DND-41 (cell line): Measurements from ENCODE around the gene COL23A1.

Source experiments
- ATAC-seq: fragments of 200-7000 bp; cut with Tn5 transposase; 3 replicates; pipeline ENCODE4 v1.9.1; 2021; ENCODE audit warnings: low read depth; ENCODE audit not compliant: insufficient read depth
- DNase-seq: peaks from one replicate; pipeline ENCODE4 v3.0.0-alpha.2; 2020
- H2AFZ ChIP-seq: 2 replicates; pipeline ENCODE4 v1.6.0; 2012; ENCODE audit warnings: low read depth, low read length
- H3K27ac ChIP-seq: 2 replicates; pipeline ENCODE4 v1.5.1; 2012; ENCODE audit warnings: low read length, inconsistent platforms
- H3K27me3 ChIP-seq: fragments of 200-600 bp; sonication (generic); 2 replicates; pipeline ENCODE4 v1.6.0; 2012; ENCODE audit warnings: low read length, mild to moderate bottlenecking, inconsistent platforms; ENCODE audit not compliant: insufficient read depth, poor library complexity
- H3K36me3 ChIP-seq: 2 replicates; pipeline ENCODE4 v1.5.1; 2012; ENCODE audit warnings: low read length, inconsistent platforms; ENCODE audit not compliant: insufficient read depth
- H3K4me1 ChIP-seq: 2 replicates; pipeline ENCODE4 v1.5.1; 2012; ENCODE audit warnings: mild to moderate bottlenecking, low read length; ENCODE audit not compliant: insufficient read depth
- H3K4me2 ChIP-seq: 2 replicates; pipeline ENCODE4 v1.6.0; 2012; ENCODE audit warnings: mild to moderate bottlenecking, moderate library complexity, low read length, inconsistent platforms; ENCODE audit not compliant: insufficient read depth
- H3K4me3 ChIP-seq, 2 experiments: fragments of 200-600 bp in 1 of 2; shearing (Covaris generic) in 1 of 2; 2 replicates each; pipeline ENCODE4 v1.5.1; 2012 to 2016; ENCODE audit warnings: inconsistent platforms in 2 of 2, low read length in 2 of 2, mild to moderate bottlenecking in 2 of 2, low read depth in 1 of 2, moderate library complexity in 1 of 2
- H3K79me2 ChIP-seq: 2 replicates; pipeline ENCODE4 v1.6.0; 2012; ENCODE audit warnings: low read length, inconsistent platforms; ENCODE audit not compliant: insufficient read depth
- H3K9ac ChIP-seq: 2 replicates; pipeline ENCODE4 v1.6.0; 2012; ENCODE audit warnings: low read depth, mild to moderate bottlenecking, inconsistent platforms, low read length, moderate library complexity
- H3K9me3 ChIP-seq: 2 replicates; pipeline ENCODE4 v1.5.1; 2012; ENCODE audit warnings: low read length, moderate library complexity, mild to moderate bottlenecking, inconsistent platforms; ENCODE audit not compliant: insufficient read depth, severe bottlenecking
- H4K20me1 ChIP-seq: 2 replicates; pipeline ENCODE4 v1.6.0; 2012; ENCODE audit warnings: low read length; ENCODE audit not compliant: insufficient read depth
- EZH2 ChIP-seq: IDR thresholded peaks from 3 replicates; pipeline ENCODE4 v1.6.1; 2012; ENCODE audit warnings: borderline replicate concordance, low read depth, mild to moderate bottlenecking, moderate library complexity, low read length, inconsistent platforms; ENCODE audit not compliant: severe bottlenecking
- TF ChIP-seq, protein P1 (sequence below): IDR thresholded peaks from 2 replicates; pipeline ENCODE4 v1.5.1; 2012; ENCODE audit warnings: borderline replicate concordance, low read length, moderate library complexity, mild to moderate bottlenecking; ENCODE audit not compliant: poor library complexity, severe bottlenecking; ENCODE audit errors: extremely low read depth

COL23A1 gene

DNA sequence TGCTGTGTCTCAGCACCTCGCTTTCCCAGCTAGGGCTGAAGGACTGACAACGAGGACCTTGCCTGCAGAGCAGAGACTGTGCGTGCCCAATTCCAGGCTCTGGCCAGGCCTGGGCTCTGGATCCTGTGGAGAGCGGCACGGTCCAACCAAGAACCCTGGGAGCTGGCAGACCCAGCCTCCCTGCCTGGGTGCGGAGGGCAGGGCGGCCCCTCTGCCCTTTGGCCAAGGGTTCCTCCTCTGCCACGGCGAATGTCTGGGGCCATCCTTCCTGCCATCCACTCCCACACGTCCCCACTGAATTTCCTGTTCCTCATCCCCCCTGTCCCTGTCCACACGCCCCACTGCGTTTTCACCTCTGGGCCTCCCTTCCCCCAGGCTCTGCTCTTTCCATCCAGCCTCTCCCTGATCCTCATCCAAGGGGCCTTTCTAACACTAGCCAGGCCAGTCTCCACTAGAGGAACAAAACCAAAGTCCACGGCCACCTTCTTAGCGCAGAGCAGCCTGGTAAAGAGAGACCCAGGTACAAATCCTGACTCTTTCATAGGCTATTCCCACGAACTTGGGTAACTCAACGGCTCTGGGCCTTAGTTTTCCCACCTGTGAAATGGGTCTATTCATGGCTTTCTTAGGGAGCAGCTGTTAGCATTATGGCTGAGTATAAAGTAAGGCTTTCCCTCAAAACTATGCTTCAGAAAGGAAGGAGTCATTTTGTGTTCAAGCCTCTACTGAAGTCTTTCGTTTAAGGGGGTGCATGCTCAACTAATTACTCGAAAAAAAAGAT, 262.1 kb downstream of the COL23A1 start:
- Histone ChIP-seq H3K9me3 (no peaks in the 10 kb centered on the region), H3K4me2 (no peak overlapping the region), H3K27me3 (no peaks in the 10 kb centered on the region), H3K9ac (no peak overlapping the region), H3K4me3 (no peak overlapping the region), H3K4me1 (peaks cover 6% of the 10 kb centered on the region; the same call in 1 of the 2 replicates), H3K27ac (no peak overlapping the region), H3K36me3 (no peaks in the 10 kb centered on the region), H4K20me1 (no peaks in the 10 kb centered on the region), H2AFZ (no peak overlapping the region), H3K79me2 (no peaks in the 10 kb centered on the region)
- TF ChIP-seq, protein P1, sequence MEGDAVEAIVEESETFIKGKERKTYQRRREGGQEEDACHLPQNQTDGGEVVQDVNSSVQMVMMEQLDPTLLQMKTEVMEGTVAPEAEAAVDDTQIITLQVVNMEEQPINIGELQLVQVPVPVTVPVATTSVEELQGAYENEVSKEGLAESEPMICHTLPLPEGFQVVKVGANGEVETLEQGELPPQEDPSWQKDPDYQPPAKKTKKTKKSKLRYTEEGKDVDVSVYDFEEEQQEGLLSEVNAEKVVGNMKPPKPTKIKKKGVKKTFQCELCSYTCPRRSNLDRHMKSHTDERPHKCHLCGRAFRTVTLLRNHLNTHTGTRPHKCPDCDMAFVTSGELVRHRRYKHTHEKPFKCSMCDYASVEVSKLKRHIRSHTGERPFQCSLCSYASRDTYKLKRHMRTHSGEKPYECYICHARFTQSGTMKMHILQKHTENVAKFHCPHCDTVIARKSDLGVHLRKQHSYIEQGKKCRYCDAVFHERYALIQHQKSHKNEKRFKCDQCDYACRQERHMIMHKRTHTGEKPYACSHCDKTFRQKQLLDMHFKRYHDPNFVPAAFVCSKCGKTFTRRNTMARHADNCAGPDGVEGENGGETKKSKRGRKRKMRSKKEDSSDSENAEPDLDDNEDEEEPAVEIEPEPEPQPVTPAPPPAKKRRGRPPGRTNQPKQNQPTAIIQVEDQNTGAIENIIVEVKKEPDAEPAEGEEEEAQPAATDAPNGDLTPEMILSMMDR = no peak
- ATAC-seq = no peak
- no peak for DNase-seq

DNA sequence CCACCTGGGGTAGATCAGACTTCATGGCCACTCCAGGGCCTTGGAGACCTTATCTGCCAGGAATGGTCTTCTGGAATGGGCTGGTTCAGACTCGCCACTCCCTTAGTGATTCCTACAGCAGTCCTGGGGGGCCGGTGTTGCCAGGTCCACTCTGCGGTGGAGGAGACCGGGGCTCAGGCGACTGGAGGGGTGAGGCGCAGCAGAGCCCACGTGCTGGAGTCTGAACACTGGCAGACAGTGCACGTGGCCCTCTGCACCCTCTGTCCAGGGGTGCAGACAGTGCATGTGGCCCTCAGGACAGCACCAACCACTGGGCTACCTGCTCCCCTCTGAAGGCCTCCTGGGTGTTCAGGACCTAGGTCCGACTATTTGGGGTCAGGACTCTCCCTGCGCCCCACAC, 262.7 kb downstream of the COL23A1 start:
- ATAC-seq = no peak
- Histone ChIP-seq H4K20me1 (no peaks in the 10 kb centered on the region), H3K27ac (no peak overlapping the region), H2AFZ (no peak overlapping the region), H3K79me2 (no peaks in the 10 kb centered on the region), H3K9ac (no peak overlapping the region), H3K4me3 (no peak overlapping the region), H3K9me3 (no peaks in the 10 kb centered on the region), H3K36me3 (no peaks in the 10 kb centered on the region), H3K4me1 (peaks cover 6% of the 10 kb centered on the region; the same call in 1 of the 2 replicates), H3K4me2 (no peak overlapping the region), H3K27me3 (no peaks in the 10 kb centered on the region)
- no peak for DNase-seq
- TF ChIP-seq, protein P1 = no peak
- no peak for TF ChIP-seq EZH2

DNA sequence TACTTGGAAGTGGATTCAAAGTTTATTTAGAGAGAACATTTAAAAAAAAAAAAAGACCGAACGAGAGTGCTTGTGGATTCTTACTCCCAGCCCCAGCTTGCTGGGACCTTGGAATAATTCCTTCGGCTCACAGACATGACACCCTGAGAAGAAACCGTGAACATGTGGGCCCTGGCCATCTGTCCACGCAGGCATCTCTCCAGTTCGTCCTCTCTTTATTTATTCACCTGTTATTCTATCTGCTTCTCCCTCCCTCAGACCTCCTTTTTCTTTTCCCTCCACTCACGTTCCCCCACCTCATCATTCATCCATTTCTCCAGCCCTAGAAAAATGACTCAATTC, 263.8 kb downstream of the COL23A1 start:
- no peaks in the 10 kb centered on the region for H4K20me1 ChIP-seq
- H3K36me3 ChIP-seq = no peaks in the 10 kb centered on the region
- H3K4me1 ChIP-seq = peaks cover 6% of the 10 kb centered on the region; the same call in 1 of the 2 replicates
- H3K4me2 ChIP-seq = no peak overlapping the region
- TF ChIP-seq EZH2 = no peak
- TF ChIP-seq, protein P1 = no peak
- DNase-seq = no peak
- H3K27ac ChIP-seq = no peak overlapping the region
- ATAC-seq = no peak
- H3K9ac ChIP-seq = no peak overlapping the region
- no peak overlapping the region for H3K4me3 ChIP-seq
- no peak overlapping the region for H2AFZ ChIP-seq
- H3K27me3 ChIP-seq = no peaks in the 10 kb centered on the region
- H3K79me2 ChIP-seq = no peaks in the 10 kb centered on the region
- H3K9me3 ChIP-seq = no peaks in the 10 kb centered on the region
